HFFc6 (cell line): Measurements from ENCODE around the gene EVC2. TPM values are rescaled to one million over a fixed set of nuclear protein-coding genes. Genes with fewer than 3 reads are reported as not detected.

Experiments used
- DNase-seq: peaks from one replicate; pipeline ENCODE4 v3.0.0-alpha.2; 2018
- H3K27ac Mint-ChIP-seq: 2 replicates; pipeline ENCODE4 v1.8.0; 2020; ENCODE audit warnings: mild to moderate bottlenecking, mixed read lengths
- H3K27me3 Mint-ChIP-seq: 2 replicates; pipeline ENCODE4 v1.8.0; 2021; ENCODE audit warnings: mild to moderate bottlenecking, moderate library complexity, mixed read lengths; ENCODE audit not compliant: insufficient read depth
- H3K36me3 Mint-ChIP-seq: 2 replicates; pipeline ENCODE4 v1.8.0; 2021; ENCODE audit warnings: low read depth, mixed read lengths
- H3K4me1 Mint-ChIP-seq: 2 replicates; pipeline ENCODE4 v1.8.0; 2020; ENCODE audit warnings: low read depth, mixed read lengths
- H3K4me3 Mint-ChIP-seq: 2 replicates; pipeline ENCODE4 v1.8.0; 2020; ENCODE audit warnings: mild to moderate bottlenecking, moderate library complexity, mixed read lengths
- H3K9me3 Mint-ChIP-seq: 2 replicates; pipeline ENCODE4 v1.8.0; 2020; ENCODE audit warnings: mild to moderate bottlenecking, mixed read lengths
- CTCF ChIP-seq: fragments of 200-600 bp; sonication (generic); IDR thresholded peaks from 2 replicates; pipeline ENCODE4 v1.5.0; 2021; ENCODE audit warnings: antibody characterized with exemption, mild to moderate bottlenecking
- total RNA-seq, 6 experiments: library from RNA; stranded (reverse); fragmentation: NEBNext Ultra II Directional; extraction: Animal tissue kit (Norgen Biotek cat#: 25700); gene quantifications; 2 replicates in 1 of 6; 3 replicates in 5 of 6; pipeline ENCODE4 v1.2.3, GENCODE V29; 2021

The EVC2 gene
- total RNA-seq, 6 experiments from 2014 or later = 3.0 to 4.1 (median 3.8) TPM

- Mint-ChIP-seq H3K4me3 (no peak overlapping the region), H3K27ac (no peak overlapping the region; the same call in 1 of the 2 replicates), H3K4me1 (no peaks in the 10 kb centered on the region), H3K9me3 (no peaks in the 10 kb centered on the region), H3K36me3 (peaks cover 43% of the 10 kb centered on the region), H3K27me3 (no peaks in the 10 kb centered on the region)
- no peak for DNase-seq
- no peak for TF ChIP-seq CTCF
Measured at GRCh38 chr4:5647351-5647750, 61.0 kb downstream of the EVC2 start.

GRCh38 chr4:5640096-5640495, 68.3 kb downstream of the EVC2 start:
- Mint-ChIP-seq H3K36me3 (peaks cover 50% of the 10 kb centered on the region), H3K27me3 (no peaks in the 10 kb centered on the region), H3K27ac (peak overlapping the region; percentile 99), H3K4me3 (no peak overlapping the region; the same call in none of the 2 replicates), H3K4me1 (peaks cover 60% of the 10 kb centered on the region), H3K9me3 (no peaks in the 10 kb centered on the region)
- DNase-seq = no peak
- no peak for TF ChIP-seq CTCF

GRCh38 chr4:5639556-5639955, 68.8 kb downstream of the EVC2 start:
- Mint-ChIP-seq H3K27ac (peak overlapping the region; percentile 99), H3K27me3 (no peaks in the 10 kb centered on the region), H3K4me3 (peak overlapping the region; percentile 66), H3K9me3 (no peaks in the 10 kb centered on the region), H3K4me1 (peaks cover 64% of the 10 kb centered on the region), H3K36me3 (peaks cover 44% of the 10 kb centered on the region)
- TF ChIP-seq CTCF = no peak
- DNase-seq = no peak

GRCh38 chr4:5638976-5639375, 69.4 kb downstream of the EVC2 start:
- H3K27me3 Mint-ChIP-seq = no peaks in the 10 kb centered on the region
- DNase-seq = peak; percentile 73
- H3K36me3 Mint-ChIP-seq = peaks cover 42% of the 10 kb centered on the region
- peak overlapping the region; percentile 66 for H3K4me3 Mint-ChIP-seq
- no peaks in the 10 kb centered on the region for H3K9me3 Mint-ChIP-seq
- H3K4me1 Mint-ChIP-seq = peaks cover 69% of the 10 kb centered on the region
- peak overlapping the region; percentile 99 for H3K27ac Mint-ChIP-seq
- TF ChIP-seq CTCF = no peak

- H3K27ac Mint-ChIP-seq = peak overlapping the region; percentile 99
- peak; percentile 91 for DNase-seq
- H3K4me1 Mint-ChIP-seq = peaks cover 69% of the 10 kb centered on the region
- no peak for TF ChIP-seq CTCF
- H3K4me3 Mint-ChIP-seq = peak overlapping the region; percentile 66
- H3K27me3 Mint-ChIP-seq = no peaks in the 10 kb centered on the region
- no peaks in the 10 kb centered on the region for H3K9me3 Mint-ChIP-seq
- peaks cover 43% of the 10 kb centered on the region for H3K36me3 Mint-ChIP-seq
Measured at GRCh38 chr4:5638316-5638715, 70.0 kb downstream of the EVC2 start.
